BE2C (cell line): ENCODE measurements around the gene PPFIA3.

Source experiments
- DNase-seq: peaks from one replicate; pipeline ENCODE4 v3.0.0-alpha.2; 2020
- H3K27me3 ChIP-seq: fragments of 250-450 bp; sonication (Bioruptor Pico); 2 replicates; pipeline ENCODE4 v1.5.1; 2020; ENCODE audit warnings: mild to moderate bottlenecking
- H3K36me3 ChIP-seq: fragments of 250-450 bp; sonication (Bioruptor Pico); 2 replicates; pipeline ENCODE4 v1.5.1; 2020; ENCODE audit warnings: mild to moderate bottlenecking
- H3K4me1 ChIP-seq: fragments of 250-450 bp; sonication (Bioruptor Pico); 2 replicates; pipeline ENCODE4 v1.5.1; 2020
- H3K4me3 ChIP-seq: 2 replicates; pipeline ENCODE4 v1.5.1; 2011; ENCODE audit warnings: low read depth, low read length
- H3K9me3 ChIP-seq: fragments of 250-450 bp; sonication (Bioruptor Pico); 2 replicates; pipeline ENCODE4 v1.5.1; 2020
- TF ChIP-seq, protein P1 (sequence below): IDR thresholded peaks from 2 replicates; pipeline ENCODE4 v1.5.1; 2012; ENCODE audit warnings: mild to moderate bottlenecking, low read depth, low read length

PPFIA3 gene

DNA sequence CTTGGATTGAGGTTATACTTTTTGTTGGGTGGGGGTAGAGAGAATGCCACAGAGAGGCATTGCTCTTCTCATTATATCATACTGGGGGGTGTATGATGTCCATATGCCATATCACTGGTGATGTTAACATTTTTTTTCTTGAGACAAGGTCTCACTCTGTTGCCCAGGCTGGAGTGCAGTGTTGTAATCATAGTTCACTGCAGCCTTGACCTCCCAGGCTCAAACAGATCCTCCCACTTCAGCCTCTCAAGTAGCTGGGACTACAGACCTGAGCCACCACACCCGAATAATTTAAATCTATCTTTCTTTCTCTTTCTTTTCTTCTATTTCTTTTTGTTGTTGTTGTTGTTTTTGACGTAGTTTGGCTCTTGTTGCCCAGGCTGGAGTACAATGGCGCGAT, 39.0 kb upstream of the PPFIA3 start:
- H3K4me1 ChIP-seq, result peaks cover 3% of the 10 kb centered on the region
- H3K4me3 ChIP-seq, result no peak overlapping the region
- DNase-seq, result no peak
- H3K9me3 ChIP-seq, result no peaks in the 10 kb centered on the region
- TF ChIP-seq, protein P1, sequence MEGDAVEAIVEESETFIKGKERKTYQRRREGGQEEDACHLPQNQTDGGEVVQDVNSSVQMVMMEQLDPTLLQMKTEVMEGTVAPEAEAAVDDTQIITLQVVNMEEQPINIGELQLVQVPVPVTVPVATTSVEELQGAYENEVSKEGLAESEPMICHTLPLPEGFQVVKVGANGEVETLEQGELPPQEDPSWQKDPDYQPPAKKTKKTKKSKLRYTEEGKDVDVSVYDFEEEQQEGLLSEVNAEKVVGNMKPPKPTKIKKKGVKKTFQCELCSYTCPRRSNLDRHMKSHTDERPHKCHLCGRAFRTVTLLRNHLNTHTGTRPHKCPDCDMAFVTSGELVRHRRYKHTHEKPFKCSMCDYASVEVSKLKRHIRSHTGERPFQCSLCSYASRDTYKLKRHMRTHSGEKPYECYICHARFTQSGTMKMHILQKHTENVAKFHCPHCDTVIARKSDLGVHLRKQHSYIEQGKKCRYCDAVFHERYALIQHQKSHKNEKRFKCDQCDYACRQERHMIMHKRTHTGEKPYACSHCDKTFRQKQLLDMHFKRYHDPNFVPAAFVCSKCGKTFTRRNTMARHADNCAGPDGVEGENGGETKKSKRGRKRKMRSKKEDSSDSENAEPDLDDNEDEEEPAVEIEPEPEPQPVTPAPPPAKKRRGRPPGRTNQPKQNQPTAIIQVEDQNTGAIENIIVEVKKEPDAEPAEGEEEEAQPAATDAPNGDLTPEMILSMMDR, result no peak
- H3K36me3 ChIP-seq, result no peaks in the 10 kb centered on the region
- no peaks in the 10 kb centered on the region for H3K27me3 ChIP-seq

DNA sequence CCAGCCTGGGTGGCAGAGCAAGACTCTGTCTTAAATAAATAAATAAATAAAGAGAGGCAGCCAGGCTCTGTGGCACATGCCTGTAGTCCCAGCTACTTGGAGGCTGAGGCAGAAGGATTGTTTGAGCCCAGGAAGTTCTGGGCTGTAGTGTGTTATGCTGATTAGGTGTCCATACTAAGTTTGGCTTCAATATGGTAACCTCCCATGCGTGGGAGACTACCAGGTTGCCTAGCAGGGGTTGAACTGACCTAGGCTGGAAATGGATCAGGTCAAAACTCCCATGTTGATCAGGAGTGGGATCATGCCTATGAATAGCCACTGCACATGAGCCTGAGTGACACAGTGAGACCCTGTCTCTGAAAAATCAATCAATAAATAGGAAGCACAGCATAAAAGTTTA, 38.1 kb upstream of the PPFIA3 start:
- TF ChIP-seq, protein P1, result no peak
- H3K9me3 ChIP-seq, result no peaks in the 10 kb centered on the region
- no peak overlapping the region for H3K4me3 ChIP-seq
- no peak for DNase-seq
- H3K36me3 ChIP-seq, result peaks cover 2% of the 10 kb centered on the region; the same call in 1 of the 2 replicates
- peaks cover 3% of the 10 kb centered on the region for H3K4me1 ChIP-seq
- no peaks in the 10 kb centered on the region for H3K27me3 ChIP-seq

DNA sequence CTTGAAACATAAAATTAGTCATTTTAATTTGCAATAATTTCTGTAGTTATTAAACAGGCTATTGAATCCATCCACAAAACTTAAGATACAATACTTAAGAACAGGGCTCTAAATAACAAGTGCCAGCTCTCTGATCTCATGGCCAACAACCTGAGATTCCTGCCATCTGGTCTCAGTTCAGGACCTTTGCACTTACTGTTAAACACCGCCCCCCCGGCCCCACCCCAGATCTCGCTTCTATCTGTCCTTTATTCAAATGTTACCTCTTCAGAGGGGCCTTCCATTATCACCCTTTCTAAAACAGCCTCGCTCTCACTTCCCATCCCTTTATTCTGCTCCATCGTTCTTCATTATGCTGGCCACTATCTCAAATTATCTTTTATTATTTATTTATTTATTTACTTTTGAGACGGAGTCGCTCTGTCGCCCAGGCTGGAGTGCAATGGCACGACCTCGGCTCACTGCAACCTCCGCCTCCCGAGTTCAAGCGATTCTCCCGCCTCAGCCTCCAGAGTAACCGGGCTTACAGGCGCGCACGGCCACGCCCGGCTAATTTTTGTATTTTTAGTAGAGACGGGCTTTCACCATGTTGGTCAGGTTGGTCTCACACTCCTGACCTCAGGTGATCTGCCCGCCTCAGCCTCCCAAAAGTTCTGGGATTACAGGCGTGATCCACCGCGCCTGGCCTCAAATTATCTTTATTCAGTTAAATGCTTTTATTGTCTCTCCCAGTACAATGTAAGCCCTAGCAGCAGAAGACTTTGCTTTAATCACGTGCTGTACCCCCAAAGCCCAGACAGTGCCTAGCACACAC, 34.9 kb upstream of the PPFIA3 start:
- TF ChIP-seq, protein P1, result no peak
- Histone ChIP-seq H3K27me3 (no peaks in the 10 kb centered on the region), H3K4me1 (peaks cover 3% of the 10 kb centered on the region), H3K9me3 (no peaks in the 10 kb centered on the region), H3K36me3 (peaks cover 29% of the 10 kb centered on the region), H3K4me3 (peak overlapping the region; percentile 76)
- DNase-seq, result no peak

DNA sequence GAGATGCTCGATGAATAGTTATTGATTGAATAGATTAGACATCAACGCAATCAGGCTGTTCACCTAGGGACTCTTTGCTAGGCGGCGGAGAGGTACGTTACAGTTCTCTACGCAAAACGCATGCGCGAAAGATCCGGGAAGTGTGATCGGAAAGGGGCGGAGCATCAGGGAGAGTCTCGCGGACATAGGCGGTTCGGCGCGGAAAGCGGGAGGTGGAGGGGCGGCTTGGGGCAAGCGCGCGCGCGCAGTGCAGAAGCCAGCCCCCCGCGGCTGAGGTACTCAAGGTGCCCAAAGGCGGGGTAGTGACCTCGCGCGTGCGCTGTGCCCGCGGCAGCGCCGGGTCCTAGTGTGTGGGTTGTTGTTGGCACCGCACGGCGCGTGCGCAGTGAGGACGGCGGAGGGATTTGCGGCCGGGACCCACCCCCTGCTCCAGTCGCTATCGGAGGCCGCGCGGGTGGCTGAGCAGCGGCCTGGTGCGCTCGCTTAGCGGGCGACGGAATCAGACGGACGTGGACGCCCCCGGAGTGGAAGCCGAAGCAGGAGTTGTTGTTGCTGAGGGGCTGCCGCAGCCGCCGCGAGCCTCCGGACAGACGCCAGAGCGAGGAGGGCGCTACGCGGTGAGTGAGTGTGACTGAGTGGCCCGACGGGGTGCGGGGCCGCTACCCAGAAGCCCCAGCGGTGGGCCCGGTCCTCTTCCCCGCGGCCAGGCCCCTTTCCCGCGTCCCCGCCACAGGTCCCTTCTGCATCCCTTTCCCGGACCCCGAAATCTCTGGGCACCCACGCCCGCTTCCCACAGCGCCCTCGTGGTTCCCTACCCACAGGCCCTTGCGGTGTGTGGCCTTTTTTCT, 34.1 kb upstream of the PPFIA3 start, which contains the start of gene SNRNP70:
TSS of gene SNRNP70 (plus strand) at position 432 of the 848 bp plus-strand sequence. CDS start 964 bp downstream, outside the sequence.
- H3K9me3 ChIP-seq, result no peaks in the 10 kb centered on the region
- H3K4me3 ChIP-seq, result peak within 1 kb of the TSS; percentile 76
- no peaks in the 10 kb centered on the region for H3K27me3 ChIP-seq
- TF ChIP-seq, protein P1, result no peak
- peaks cover 34% of the 10 kb centered on the region for H3K36me3 ChIP-seq
- peaks cover 3% of the 10 kb centered on the region for H3K4me1 ChIP-seq
- peak; percentile 100 for DNase-seq

DNA sequence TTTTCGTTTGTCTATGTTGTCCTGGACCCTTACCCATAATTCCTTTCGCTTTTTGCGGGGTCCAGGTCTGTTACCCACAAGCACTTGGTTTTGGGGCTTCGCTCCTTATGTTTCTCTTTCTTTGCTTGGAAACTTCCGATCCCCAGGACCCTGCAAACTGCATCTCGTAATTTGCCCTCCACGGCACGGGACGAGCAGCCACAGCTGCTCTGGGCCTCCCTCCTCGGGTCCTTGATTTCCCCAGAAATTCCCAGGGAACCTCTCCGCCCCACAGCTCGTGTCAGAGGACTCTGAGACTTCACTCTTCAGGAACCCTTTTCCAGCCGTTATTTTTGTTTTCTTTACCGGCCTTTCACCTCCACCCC, 33.5 kb upstream of the PPFIA3 start:
- DNase-seq, result no peak
- H3K36me3 ChIP-seq, result peaks cover 40% of the 10 kb centered on the region
- H3K9me3 ChIP-seq, result no peaks in the 10 kb centered on the region
- H3K27me3 ChIP-seq, result no peaks in the 10 kb centered on the region
- H3K4me3 ChIP-seq, result peak overlapping the region; percentile 76
- peaks cover 3% of the 10 kb centered on the region for H3K4me1 ChIP-seq
- TF ChIP-seq, protein P1, result no peak
